Measurements from ENCODE around the gene CLIC3. TPM values are rescaled to one million over a fixed set of nuclear protein-coding genes. Genes with fewer than 3 reads are reported as not detected.

Gene CLIC3
- total and polyA plus RNA-seq, 2 experiments from 2014 or later, result 37.7 to 98.9 TPM

GRCh38 chr9:137009938-137010732, 13.8 kb upstream of the CLIC3 start:
- in situ Hi-C loops (cut with MboI), result no loop called here
- Histone ChIP-seq H3K79me2 (ENCODE audit: insufficient read depth) (no peaks in the 10 kb centered on the region), H2AFZ (no peak overlapping the region), H3F3A (ENCODE audit: insufficient read depth) (no peaks in the 10 kb centered on the region), H3K4me1 (ENCODE audit: insufficient read depth) (no peaks in the 10 kb centered on the region), H3K27me3 (replicated peaks; ENCODE audit: insufficient read depth) (no peaks in the 10 kb centered on the region), H3K9me3 (ENCODE audit: low read depth) (no peaks in the 10 kb centered on the region), H3K4me3 (no peak overlapping the region), H3K27ac (no peak overlapping the region), H3K4me2 (ENCODE audit: unreplicated experiment) (no peak overlapping the region), H4K20me1 (ENCODE audit: insufficient read depth) (no peaks in the 10 kb centered on the region), H3K9ac (no peak overlapping the region), H3K9me2 (ENCODE audit: insufficient read depth) (no peaks in the 10 kb centered on the region), H3K36me3 (ENCODE audit: low read depth) (no peaks in the 10 kb centered on the region)
- no peak for DNase-seq
- TF ChIP-seq EZH2phosphoT487 (IDR thresholded peaks at IDR 0.05; ENCODE audit: insufficient read depth, low read depth) (no peak), EZH2 (IDR thresholded peaks at IDR 0.05; ENCODE audit: insufficient read depth, poor library complexity, severe bottlenecking) (no peak)
- 97% methylated on average over 25 to 49 of the region's 49 CpGs for WGBS, 2 experiments (ENCODE audit: low coverage in 1 of 2, low lambda C conversion rate in 2 of 2, missing lambda C conversion rate in 2 of 2)

- DNase-seq, result no peak
- 92 to 95% methylated on average over 8 to 18 of the region's 18 CpGs for WGBS, 2 experiments (ENCODE audit: low coverage in 1 of 2, low lambda C conversion rate in 2 of 2, missing lambda C conversion rate in 2 of 2)
- Histone ChIP-seq H3K9me3 (ENCODE audit: low read depth) (no peaks in the 10 kb centered on the region), H3K9ac (no peak overlapping the region), H3K4me1 (ENCODE audit: insufficient read depth) (no peaks in the 10 kb centered on the region), H3K9me2 (ENCODE audit: insufficient read depth) (no peaks in the 10 kb centered on the region), H3K27ac (no peak overlapping the region), H3K4me2 (ENCODE audit: unreplicated experiment) (no peak overlapping the region), H4K20me1 (ENCODE audit: insufficient read depth) (no peaks in the 10 kb centered on the region), H3K79me2 (ENCODE audit: insufficient read depth) (no peaks in the 10 kb centered on the region), H3K36me3 (ENCODE audit: low read depth) (no peaks in the 10 kb centered on the region), H3F3A (ENCODE audit: insufficient read depth) (no peaks in the 10 kb centered on the region), H3K27me3 (replicated peaks; ENCODE audit: insufficient read depth) (no peaks in the 10 kb centered on the region), H3K4me3 (no peak overlapping the region), H2AFZ (no peak overlapping the region)
- no peak for TF ChIP-seq EZH2phosphoT487 (IDR thresholded peaks at IDR 0.05; ENCODE audit: insufficient read depth, low read depth)
- TF ChIP-seq EZH2 (IDR thresholded peaks at IDR 0.05; ENCODE audit: insufficient read depth, poor library complexity, severe bottlenecking), result no peak
- in situ Hi-C loops (cut with MboI), result no loop called here
These were observed 12.8 kb upstream of the CLIC3 start for GRCh38 chr9:137009217-137009616.

GRCh38 chr9:137008312-137008711, 11.9 kb upstream of the CLIC3 start:
- Histone ChIP-seq H3K36me3 (ENCODE audit: low read depth) (no peaks in the 10 kb centered on the region), H3K9me2 (ENCODE audit: insufficient read depth) (no peaks in the 10 kb centered on the region), H2AFZ (no peak overlapping the region), H3K4me2 (ENCODE audit: unreplicated experiment) (no peak overlapping the region), H3K9me3 (ENCODE audit: low read depth) (no peaks in the 10 kb centered on the region), H4K20me1 (ENCODE audit: insufficient read depth) (no peaks in the 10 kb centered on the region), H3K4me1 (ENCODE audit: insufficient read depth) (no peaks in the 10 kb centered on the region), H3K27me3 (replicated peaks; ENCODE audit: insufficient read depth) (no peaks in the 10 kb centered on the region), H3K79me2 (ENCODE audit: insufficient read depth) (no peaks in the 10 kb centered on the region), H3K9ac (no peak overlapping the region), H3K4me3 (no peak overlapping the region), H3K27ac (no peak overlapping the region), H3F3A (ENCODE audit: insufficient read depth) (no peaks in the 10 kb centered on the region)
- TF ChIP-seq EZH2phosphoT487 (IDR thresholded peaks at IDR 0.05; ENCODE audit: insufficient read depth, low read depth) (no peak), EZH2 (IDR thresholded peaks at IDR 0.05; ENCODE audit: insufficient read depth, poor library complexity, severe bottlenecking) (no peak)
- DNase-seq, result no peak
- WGBS, 2 experiments (ENCODE audit: low coverage in 1 of 2, low lambda C conversion rate in 2 of 2, missing lambda C conversion rate in 2 of 2), result 74 to 78% methylated on average over 16 to 22 of the region's 22 CpGs
- in situ Hi-C loops (cut with MboI), result no loop called here

GRCh38 chr9:137007816-137008270, 11.5 kb upstream of the CLIC3 start:
- 84 to 86% methylated on average over 8 to 13 of the region's 13 CpGs for WGBS, 2 experiments (ENCODE audit: low coverage in 1 of 2, low lambda C conversion rate in 2 of 2, missing lambda C conversion rate in 2 of 2)

More at GRCh38 chr9:137007816-137008270, 11.5 kb upstream of the CLIC3 start:
- no peaks in the 10 kb centered on the region for H3K36me3 ChIP-seq (ENCODE audit: low read depth)
- no peaks in the 10 kb centered on the region for H3K9me2 ChIP-seq (ENCODE audit: insufficient read depth)
- H4K20me1 ChIP-seq (ENCODE audit: insufficient read depth), result no peaks in the 10 kb centered on the region
- no peaks in the 10 kb centered on the region for H3F3A ChIP-seq (ENCODE audit: insufficient read depth)
- H2AFZ ChIP-seq, result no peak overlapping the region
- TF ChIP-seq EZH2phosphoT487 (IDR thresholded peaks at IDR 0.05; ENCODE audit: insufficient read depth, low read depth) (no peak), EZH2 (IDR thresholded peaks at IDR 0.05; ENCODE audit: insufficient read depth, poor library complexity, severe bottlenecking) (no peak)
- no peak overlapping the region for H3K27ac ChIP-seq
- H3K9me3 ChIP-seq (ENCODE audit: low read depth), result no peaks in the 10 kb centered on the region
- in situ Hi-C loops (cut with MboI), result no loop called here
- no peaks in the 10 kb centered on the region for H3K27me3 ChIP-seq (replicated peaks; ENCODE audit: insufficient read depth)
- no peaks in the 10 kb centered on the region for H3K79me2 ChIP-seq (ENCODE audit: insufficient read depth)
- no peak for DNase-seq
- no peaks in the 10 kb centered on the region for H3K4me1 ChIP-seq (ENCODE audit: insufficient read depth)
- no peak overlapping the region for H3K4me3 ChIP-seq
- H3K9ac ChIP-seq, result no peak overlapping the region
- H3K4me2 ChIP-seq (ENCODE audit: unreplicated experiment), result no peak overlapping the region
